GM13976 (cell line): ENCODE measurements around the gene FBXW10.
A peak's percentile ranks its signal among the peaks of the same experiment; 100 is the strongest.
"Not testable (repeated sequence)": the region's sequence is repeated elsewhere in the genome, so short reads cannot be mapped to it uniquely, and the experiment has no call there.

ENCODE experiments used
- DNase-seq: peaks from one replicate; pipeline ENCODE4 v3.0.0; 2012; ENCODE audit warnings: low spot score
- in situ Hi-C: fragments of 300-500 bp; cut with MboI; formaldehyde crosslinking; loops from one replicate; pipeline ENCODE4 v1.12.0; 2022; ENCODE audit warnings: low sequenced_read_pairs, mixed read lengths, inconsistent platforms; ENCODE audit not compliant: unreplicated experiment
- TF ChIP-seq, protein P1 (sequence below): IDR thresholded peaks from 2 replicates; pipeline ENCODE4 v1.5.1; 2012; ENCODE audit warnings: borderline replicate concordance, mild to moderate bottlenecking; ENCODE audit not compliant: insufficient read depth; ENCODE audit errors: extremely low read depth, missing control alignments, control extremely low read depth

The FBXW10 gene

DNA sequence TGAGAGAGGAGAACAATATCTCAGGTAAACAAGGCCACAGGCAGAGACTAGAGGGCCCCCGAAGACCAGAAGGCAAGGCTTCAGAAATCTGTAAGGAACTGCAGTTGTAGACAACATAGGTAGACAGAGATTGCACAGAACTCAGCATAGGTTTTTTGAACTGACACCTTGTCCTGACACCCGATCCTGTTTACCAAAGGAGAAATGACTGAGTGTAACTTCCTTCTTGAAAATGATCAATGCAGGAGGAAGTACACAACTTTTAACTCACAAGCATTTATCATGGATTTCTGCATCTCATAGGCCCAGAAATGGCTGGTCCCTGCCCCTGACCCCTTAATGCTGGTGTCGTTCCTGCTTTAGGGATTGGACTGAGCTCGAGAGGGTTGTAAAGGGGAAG, 872 bp downstream of the FBXW10 start:
- in situ Hi-C loops, DNase-seq: not testable (repeated sequence)

DNA sequence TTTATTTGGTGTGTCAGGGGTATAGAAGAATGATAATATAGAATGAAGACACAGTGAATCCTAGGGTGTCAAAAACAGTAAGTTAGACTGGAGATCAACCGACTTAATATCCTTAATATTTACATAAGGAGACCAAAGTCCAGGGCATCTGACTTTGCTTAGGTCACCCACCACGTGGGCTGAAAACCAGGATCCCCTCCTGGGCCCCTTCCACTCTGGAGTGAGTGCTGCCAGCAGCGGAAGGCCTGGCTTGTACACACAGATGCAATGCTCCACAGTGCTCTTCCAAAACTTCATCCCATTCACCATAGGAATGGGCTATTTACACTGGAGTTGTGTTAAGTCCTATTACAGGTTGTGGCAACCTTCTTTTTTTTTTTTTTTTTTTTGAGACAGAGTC, 2.7 kb downstream of the FBXW10 start:
- DNase-seq, in situ Hi-C loops: not testable (repeated sequence)

DNA sequence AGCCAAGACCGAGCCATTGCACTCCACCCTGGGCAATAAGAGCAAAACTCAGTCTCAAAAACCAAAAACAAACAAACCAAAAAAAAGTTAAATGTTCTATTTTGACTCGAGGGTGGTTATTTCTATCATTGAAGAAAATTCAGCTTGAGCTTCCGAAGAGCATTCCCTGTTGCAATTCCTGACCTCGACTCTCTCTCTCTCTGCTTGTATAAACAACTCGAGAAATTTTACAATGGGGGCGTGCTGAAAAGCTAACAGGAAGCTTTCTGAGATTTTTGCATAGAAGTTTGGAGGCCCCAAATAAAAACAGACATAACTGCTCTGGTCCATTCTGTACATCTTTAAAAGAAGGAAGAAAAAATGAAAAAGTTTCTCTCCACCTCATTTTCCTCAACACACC, 3.6 kb downstream of the FBXW10 start:
- in situ Hi-C loops, DNase-seq: not testable (repeated sequence)

DNA sequence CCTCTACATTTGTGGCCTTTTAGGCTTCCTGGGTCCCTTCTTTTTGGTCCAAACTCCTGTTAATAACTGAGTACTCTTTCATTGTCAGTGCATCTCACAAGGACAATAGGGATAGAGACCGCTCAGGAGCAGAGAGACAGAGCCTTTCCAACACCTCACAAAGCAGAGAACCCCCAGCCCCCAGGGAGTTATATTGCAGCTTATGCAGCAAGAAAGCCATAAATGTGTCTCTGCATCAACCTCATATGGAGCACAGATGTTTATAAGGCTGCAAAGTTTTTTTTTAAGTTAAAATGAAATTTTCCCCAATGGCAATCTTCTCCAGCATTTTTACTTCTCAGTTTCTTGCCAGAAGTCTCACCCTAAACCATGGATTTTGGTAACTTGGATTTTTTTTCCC, 6.4 kb downstream of the FBXW10 start:
- in situ Hi-C loops, DNase-seq: not testable (repeated sequence)

DNA sequence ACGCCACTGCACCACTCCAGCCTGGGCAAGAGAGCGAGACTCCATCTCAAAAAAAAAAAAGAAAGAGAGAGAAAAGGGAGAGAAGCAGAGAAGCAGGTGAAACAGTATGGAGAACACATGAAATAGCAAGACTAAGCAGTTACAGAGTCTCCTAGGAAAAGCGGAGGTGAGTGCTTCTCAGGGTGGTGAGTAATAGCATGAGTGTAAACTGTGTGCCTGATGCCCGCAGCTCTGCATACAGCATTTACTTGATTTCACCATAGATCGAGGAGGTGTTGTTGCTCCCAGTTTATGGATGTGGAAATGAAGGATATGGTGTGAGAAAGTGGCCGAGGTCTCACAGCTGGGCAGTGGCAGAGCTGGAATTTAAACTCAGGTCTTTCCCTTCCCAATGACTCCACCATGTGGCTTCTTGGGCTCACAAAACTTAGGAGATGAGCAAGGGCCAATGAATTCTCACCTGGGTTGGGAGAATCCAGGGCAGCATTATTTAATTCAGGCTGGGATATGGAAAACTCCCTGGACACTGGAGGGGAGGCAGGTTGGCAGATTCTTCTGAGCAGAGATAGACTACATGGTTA, 10.1 kb downstream of the FBXW10 start:
- DNase-seq, in situ Hi-C loops: not testable (repeated sequence)

DNA sequence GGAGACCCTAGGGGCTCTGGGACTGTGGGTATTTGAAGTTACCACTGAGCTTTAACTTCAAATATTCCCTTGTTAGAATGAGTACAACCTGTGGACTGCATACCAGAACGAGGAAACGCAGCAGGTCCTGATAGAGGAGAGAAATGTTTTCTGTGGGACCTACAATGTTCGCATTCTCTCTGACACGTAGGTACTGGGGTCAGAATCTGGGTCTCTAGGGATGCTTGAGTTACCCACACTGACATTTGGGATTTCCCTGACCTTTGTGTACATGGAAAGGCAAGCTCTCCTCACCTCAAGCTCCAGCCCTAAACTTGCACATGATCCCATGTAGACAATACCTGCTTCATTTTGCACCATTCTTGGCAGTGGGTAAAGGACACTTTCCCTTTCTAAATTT, 12.1 kb downstream of the FBXW10 start:
- DNase-seq, in situ Hi-C loops: not testable (repeated sequence)

DNA sequence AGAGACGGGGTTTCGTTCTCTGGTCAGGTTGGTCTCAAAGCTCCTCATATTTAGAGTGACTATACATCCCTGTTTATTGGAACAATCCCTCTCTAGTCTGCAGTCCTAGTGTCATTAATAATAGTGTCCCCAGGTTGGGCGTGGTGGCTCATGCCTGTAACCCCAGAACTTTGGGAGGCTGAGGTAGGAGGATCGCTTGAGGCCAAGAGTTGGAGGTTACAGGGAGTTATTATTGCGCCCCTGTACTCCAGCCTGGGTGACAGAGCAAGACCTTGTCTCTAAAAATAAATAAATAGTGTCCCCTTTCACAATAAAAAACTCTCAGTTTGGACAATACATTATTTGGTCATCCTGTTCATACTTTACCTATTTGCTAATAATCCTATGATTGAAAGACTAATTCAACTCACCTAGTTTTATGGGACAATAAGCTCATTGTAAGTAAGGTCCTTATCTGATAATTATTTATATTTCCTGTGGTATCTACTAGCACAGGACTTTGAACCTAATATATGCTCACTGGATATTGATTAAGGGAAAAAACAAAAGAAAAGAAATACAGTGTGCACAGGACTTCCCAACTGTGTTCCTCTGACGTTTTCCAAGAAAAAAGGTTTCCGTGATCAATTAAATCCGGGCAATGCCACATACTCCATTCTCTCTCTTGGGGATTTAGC, 13.7 kb downstream of the FBXW10 start:
- DNase-seq, in situ Hi-C loops: not testable (repeated sequence)

DNA sequence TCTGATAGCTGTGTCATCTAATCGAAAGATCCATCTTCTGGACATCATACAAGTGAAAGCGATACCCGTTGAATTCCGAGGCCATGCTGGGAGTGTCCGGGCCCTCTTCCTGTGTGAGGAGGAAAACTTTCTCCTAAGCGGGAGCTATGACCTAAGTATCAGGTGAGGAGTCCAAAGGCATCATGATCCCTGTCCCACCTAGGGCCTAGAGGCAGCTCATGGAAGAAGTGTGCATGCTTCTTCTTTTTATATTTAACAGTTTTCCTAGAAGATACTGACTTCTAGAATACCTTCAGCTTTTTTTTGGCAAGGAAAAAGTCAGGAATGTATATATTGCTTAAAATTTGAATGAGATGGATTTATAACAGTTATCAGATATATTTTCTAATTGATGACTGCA, 14.5 kb downstream of the FBXW10 start:
- DNase-seq, in situ Hi-C loops: not testable (repeated sequence)

DNA sequence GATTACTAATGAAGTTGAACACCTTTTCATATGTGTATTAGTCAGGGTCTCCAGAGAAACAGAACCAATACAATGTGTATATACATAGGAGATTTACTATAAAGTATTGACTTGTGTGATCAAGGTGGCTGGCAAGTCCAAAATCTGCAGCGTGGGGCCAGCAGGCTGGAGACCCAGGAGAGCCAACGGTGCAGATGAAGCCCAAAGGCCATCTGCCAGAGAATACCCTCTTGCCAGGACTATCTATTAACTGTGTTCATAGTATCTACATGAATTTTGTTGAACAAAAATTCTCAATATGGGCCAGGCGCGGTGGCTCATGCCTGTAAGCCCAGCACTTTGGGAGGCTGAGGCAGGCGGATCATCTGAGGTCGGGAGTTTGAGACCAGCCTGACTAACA, 16.4 kb downstream of the FBXW10 start:
- DNase-seq, in situ Hi-C loops: not testable (repeated sequence)

DNA sequence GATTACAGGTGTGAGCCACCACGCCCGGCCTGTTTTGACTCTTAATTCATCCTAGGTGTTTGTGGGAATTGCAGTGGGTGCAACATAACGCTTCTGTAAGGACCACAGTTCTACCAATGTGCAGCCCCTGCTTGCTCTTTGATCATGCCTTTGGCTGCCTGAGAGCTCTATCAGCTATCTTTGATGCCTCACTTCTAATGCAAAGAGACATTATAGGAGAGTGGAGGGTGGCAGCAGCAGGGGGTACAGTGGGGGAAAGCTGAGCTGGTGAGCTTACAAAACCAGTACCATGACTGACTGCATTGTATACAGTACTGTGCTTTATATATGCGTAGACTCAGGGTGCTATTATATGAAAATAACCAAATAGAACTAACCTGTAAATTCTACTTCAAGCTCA, 26.7 kb downstream of the FBXW10 start:
- in situ Hi-C loops, DNase-seq: not testable (repeated sequence)

DNA sequence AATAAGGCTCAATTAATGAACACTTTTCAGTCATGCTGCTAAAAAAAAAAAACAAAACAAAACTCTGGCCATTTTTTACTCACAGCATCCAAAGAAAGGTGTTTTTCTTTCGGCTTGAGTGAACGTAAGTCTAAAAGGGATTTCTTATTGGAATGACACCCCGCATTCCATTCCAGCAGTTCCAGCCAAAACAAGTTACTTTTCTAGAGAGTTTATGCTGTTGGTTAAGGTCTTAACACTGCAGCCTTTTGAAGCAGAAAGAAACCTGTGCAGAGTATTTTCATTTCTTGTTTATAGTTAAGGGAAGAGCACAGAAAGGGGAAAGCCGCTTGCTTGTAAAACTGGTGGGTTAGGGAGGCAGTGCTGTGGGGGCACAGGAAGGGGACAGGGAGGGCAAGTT, 27.2 kb downstream of the FBXW10 start:
- DNase-seq, in situ Hi-C loops: not testable (repeated sequence)

DNA sequence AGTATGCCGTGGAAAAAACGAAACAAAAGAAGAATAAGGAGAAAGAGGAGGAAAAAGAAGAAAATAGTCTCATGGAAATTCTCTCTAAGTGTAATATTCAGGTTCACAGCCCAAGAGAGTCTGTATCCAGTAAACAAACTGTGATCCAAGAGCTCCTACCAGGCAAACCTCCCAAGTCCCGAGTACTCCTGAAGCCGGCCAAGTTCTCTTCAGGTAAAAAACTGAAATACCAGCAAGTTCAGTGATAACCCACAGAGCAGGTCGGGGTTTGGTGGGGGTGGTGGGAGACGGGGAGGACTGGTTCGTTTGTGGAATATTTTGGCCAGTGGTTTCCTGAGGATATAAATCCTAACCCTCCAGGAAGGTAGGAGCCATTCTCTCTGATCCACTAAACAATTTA, 28.6 kb downstream of the FBXW10 start:
- DNase-seq: no peak
- in situ Hi-C loops: no loop called here
- TF ChIP-seq, protein P1, sequence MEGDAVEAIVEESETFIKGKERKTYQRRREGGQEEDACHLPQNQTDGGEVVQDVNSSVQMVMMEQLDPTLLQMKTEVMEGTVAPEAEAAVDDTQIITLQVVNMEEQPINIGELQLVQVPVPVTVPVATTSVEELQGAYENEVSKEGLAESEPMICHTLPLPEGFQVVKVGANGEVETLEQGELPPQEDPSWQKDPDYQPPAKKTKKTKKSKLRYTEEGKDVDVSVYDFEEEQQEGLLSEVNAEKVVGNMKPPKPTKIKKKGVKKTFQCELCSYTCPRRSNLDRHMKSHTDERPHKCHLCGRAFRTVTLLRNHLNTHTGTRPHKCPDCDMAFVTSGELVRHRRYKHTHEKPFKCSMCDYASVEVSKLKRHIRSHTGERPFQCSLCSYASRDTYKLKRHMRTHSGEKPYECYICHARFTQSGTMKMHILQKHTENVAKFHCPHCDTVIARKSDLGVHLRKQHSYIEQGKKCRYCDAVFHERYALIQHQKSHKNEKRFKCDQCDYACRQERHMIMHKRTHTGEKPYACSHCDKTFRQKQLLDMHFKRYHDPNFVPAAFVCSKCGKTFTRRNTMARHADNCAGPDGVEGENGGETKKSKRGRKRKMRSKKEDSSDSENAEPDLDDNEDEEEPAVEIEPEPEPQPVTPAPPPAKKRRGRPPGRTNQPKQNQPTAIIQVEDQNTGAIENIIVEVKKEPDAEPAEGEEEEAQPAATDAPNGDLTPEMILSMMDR: no peak

DNA sequence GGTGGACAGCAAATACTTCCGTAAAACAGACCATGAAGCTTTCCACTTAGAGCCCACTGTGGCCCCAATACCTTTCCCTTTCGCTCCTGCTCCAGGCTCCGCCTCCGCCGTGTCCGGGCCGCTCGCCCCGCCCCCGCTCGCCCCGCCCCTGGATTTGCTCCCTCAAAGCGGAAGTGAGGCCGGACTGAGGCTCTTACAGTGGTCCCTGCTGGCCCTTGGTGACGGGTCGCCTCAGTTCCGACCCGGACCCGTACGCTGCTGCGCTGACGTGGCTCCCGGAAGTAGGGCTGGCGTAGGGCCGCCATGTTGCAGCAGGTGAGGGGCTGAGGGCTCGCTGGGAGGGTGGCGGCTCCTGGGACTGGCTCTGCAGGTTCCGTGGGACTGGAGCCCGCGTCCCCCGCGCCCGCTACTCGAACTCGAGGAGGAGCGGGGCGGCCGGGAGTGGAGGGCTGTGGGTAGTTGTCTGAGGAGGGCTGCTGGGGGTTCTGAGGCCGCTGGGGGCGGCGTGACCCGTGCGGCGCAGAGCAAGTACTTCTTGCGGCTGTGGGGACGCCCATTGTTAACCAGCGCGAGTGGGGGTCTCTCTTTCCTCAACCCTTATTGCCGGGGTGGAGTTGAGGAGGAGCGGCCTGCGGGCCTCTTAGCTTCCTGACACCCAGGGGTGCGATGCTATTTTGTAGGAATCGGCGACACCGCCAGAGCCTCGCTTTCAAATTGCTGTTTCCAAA, 37.3 kb downstream of the FBXW10 start, which contains the start of gene TVP23B:
TSS of gene TVP23B (plus strand) at position 193 of the 728 bp plus-strand sequence. CDS start at position 304, 111 bp downstream.
- DNase-seq: peak; percentile 86
- in situ Hi-C loops: not testable (repeated sequence)

DNA sequence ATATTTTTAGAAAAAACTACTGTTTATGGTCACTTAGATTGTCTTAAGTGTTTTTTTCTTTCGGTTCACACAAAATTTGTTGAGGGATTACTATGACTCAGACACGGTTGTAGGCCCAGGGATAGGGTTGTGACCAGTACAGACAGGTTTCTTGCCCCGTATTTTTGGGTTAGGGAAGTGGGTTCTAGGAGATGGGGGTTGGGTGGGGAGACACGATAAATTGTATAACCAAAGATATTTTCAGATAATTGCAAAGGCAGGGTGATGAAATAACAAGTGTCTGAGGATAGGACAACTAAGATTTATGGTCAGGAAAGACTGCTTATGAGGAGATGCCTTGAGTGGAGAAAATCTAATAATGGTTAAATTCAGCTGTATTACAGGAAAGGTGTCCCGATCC, 38.0 kb downstream of the FBXW10 start:
- in situ Hi-C loops, DNase-seq: not testable (repeated sequence)

DNA sequence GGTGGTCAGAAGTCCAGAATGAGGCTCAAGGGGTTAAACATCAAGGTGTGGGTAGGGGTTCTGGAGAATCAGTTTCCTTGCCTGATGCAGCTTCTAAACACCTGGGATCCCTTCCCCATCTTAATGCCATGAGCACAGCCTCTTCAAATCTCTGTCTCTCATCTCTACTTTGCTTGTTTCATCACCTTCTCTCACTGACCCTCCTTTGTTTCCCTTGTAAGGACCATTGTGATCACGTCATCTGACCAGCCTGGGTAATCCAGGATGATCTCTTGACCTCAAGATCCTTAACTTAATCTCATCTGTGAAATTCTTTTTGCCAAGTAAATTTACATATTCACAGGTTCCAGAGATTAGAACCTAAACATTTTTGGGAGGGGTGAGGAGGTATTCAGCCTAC, 42.1 kb downstream of the FBXW10 start:
- DNase-seq, in situ Hi-C loops: not testable (repeated sequence)

DNA sequence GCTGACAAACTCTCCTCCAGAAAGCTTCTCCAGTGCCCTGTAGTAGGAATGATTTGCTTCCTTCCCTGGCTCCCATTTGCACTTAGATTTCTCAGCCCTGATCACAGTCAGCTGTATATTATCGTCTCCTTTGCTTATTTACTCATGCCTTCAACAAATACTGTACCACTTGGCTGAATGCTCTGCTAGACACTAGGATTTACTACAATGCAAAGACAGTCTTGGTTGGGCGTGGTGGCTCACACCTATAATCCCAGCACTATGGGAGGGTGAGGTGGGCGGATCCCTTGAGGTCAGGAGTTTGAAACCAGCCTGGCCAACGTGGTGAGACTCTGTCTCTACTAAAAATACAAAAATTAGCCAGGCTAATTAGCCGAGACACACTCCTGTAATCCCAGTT, 43.0 kb downstream of the FBXW10 start:
- in situ Hi-C loops, DNase-seq: not testable (repeated sequence)

DNA sequence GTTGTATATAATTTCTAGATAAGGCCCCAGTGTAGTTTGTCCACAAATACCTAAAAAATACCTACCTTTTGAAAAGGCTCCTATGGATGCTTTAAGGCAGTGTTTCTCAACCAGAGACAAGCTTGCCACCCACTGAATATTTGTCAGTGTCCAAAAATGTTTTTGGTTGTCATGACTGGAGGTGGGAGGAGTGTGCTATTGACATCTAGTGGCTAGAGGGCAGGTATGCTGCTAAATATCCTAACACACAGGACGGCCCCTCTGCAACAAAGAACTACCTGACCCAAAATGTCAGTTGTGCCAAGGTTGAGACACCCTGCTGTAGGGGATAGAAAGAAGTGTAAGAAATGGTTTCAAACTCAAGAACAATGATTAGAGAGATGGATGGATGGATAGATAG, 47.5 kb downstream of the FBXW10 start:
- DNase-seq, in situ Hi-C loops: not testable (repeated sequence)

DNA sequence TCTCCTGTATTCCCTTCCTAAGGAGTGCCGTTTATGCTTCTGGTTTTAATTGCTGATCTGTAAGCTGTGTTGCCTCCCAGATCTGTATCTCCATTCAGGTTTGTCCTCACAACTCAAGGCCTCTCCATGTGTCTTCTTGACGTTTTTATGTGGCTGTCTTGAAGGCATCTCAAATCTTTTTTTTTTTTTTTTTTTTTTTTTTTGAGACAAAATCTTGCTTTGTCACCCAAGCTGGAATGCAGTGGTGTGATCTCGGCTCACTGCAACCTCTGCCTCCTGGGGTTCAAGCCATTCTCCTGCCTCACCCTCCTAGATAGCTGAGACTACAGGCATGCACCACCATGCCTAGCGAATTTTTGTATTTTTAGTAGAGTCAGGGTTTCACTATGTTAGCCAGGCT, 51.0 kb downstream of the FBXW10 start:
- in situ Hi-C loops, DNase-seq: not testable (repeated sequence)
